H1 (cell line): Measurements from ENCODE around the gene SENP6. TPM values are rescaled to one million over a fixed set of nuclear protein-coding genes. Genes with fewer than 3 reads are reported as not detected.

Source experiments
- CTCF ChIA-PET: fragments of 300-600 bp; sonication (Branson Sonifier 250); formaldehyde crosslinking; loops from one replicate; lab custom pipeline; 2021; ENCODE audit not compliant: partially characterized antibody; lab: Charles Lee
- POLR2A ChIA-PET: fragments of 300-600 bp; sonication (Branson Sonifier 250); formaldehyde crosslinking; loops from one replicate; lab custom pipeline; 2021; ENCODE audit warnings: inconsistent platforms; ENCODE audit not compliant: partially characterized antibody; lab: Charles Lee
- DNase-seq, 2 experiments: peaks; one replicate each; pipeline versions ENCODE4 v3.0.0 to v3.0.0-alpha.2; 2010 to 2022; ENCODE audit warnings: low spot score in 2 of 2, low read depth in 1 of 2, mixed read lengths in 1 of 2
- FAIRE-seq: peaks from 2 replicates; lab custom pipeline; 2011; peaks lifted over from hg19 to GRCh38; lab: Jason Lieb, UNC
- H2AFZ ChIP-seq: 2 replicates; pipeline ENCODE4 v1.8.1; 2012; ENCODE audit warnings: low read length, inconsistent platforms
- H2AK5ac ChIP-seq: 2 replicates; pipeline ENCODE4 v1.6.1; 2013; ENCODE audit warnings: low read depth, low read length
- H2BK120ac ChIP-seq: replicated peaks from 2 replicates; pipeline ENCODE3; 2013; ENCODE audit warnings: low read depth, low read length, inconsistent platforms
- H2BK12ac ChIP-seq: 2 replicates; pipeline ENCODE4 v1.6.1; 2013; ENCODE audit warnings: low read depth, low read length
- H2BK15ac ChIP-seq: 2 replicates; pipeline ENCODE4 v1.6.1; 2013; ENCODE audit warnings: low read length
- H2BK20ac ChIP-seq: 2 replicates; pipeline ENCODE4 v1.6.1; 2013; ENCODE audit warnings: low read length
- H2BK5ac ChIP-seq: 2 replicates; pipeline ENCODE4 v1.6.1; 2013; ENCODE audit warnings: low read depth, low read length
- H3K14ac ChIP-seq: 2 replicates; pipeline ENCODE4 v1.6.1; 2013; ENCODE audit warnings: inconsistent platforms; ENCODE audit not compliant: insufficient read length
- H3K18ac ChIP-seq: 2 replicates; pipeline ENCODE4 v1.6.1; 2013; ENCODE audit warnings: low read length; ENCODE audit errors: extremely low read depth
- H3K23ac ChIP-seq: 2 replicates; pipeline ENCODE4 v1.6.1; 2013; ENCODE audit warnings: inconsistent platforms; ENCODE audit not compliant: insufficient read length
- H3K23me2 ChIP-seq: 2 replicates; pipeline ENCODE4 v1.6.1; 2013; ENCODE audit warnings: low read depth, low read length
- H3K27ac ChIP-seq: 2 replicates; pipeline ENCODE4 v1.6.1; 2011; ENCODE audit warnings: low read depth, low read length, inconsistent platforms
- H3K27me3 ChIP-seq, 4 experiments: replicated peaks in 1 of 4; 1 replicate in 1 of 4; 2 replicates in 3 of 4; pipeline versions ENCODE4 v1.6.1 to v1.8.1; 2011 to 2013; ENCODE audit warnings: low read length in 3 of 4, mild to moderate bottlenecking in 3 of 4, inconsistent platforms in 2 of 4, mixed read lengths in 2 of 4, moderate library complexity in 1 of 4; ENCODE audit not compliant: control insufficient read depth in 3 of 4, insufficient read depth in 3 of 4; ENCODE audit errors: extremely low read depth in 1 of 4
- H3K36me3 ChIP-seq, 4 experiments: 2 replicates each; pipeline versions ENCODE4 v1.6.1 to v1.8.1; 2011 to 2013; ENCODE audit warnings: mild to moderate bottlenecking in 4 of 4, low read length in 3 of 4, moderate library complexity in 2 of 4, control low read depth in 1 of 4, inconsistent platforms in 1 of 4; ENCODE audit not compliant: insufficient read depth in 4 of 4, control insufficient read depth in 2 of 4
- H3K4ac ChIP-seq: replicated peaks from 2 replicates; pipeline ENCODE3; 2013; ENCODE audit warnings: low read length, low read depth, mixed read lengths, inconsistent platforms; ENCODE audit not compliant: insufficient read length
- H3K4me1 ChIP-seq, 4 experiments: replicated peaks in 1 of 4; 1 replicate in 1 of 4; 2 replicates in 3 of 4; pipeline versions ENCODE4 v1.6.1 to v1.8.1; 2011 to 2013; ENCODE audit warnings: low read length in 3 of 4, inconsistent platforms in 2 of 4, mixed read lengths in 1 of 4; ENCODE audit not compliant: insufficient read depth in 4 of 4, control insufficient read depth in 3 of 4
- H3K4me2 ChIP-seq, 2 experiments: 2 replicates each; pipeline versions ENCODE4 v1.6.1 to v1.8.1; 2011 to 2013; ENCODE audit warnings: low read depth in 2 of 2, low read length in 2 of 2, control low read depth in 1 of 2, inconsistent platforms in 1 of 2, mild to moderate bottlenecking in 1 of 2; ENCODE audit not compliant: insufficient read depth in 1 of 2
- H3K4me3 ChIP-seq, 4 experiments: fragments of 200-600, 300-600 bp in 1 of 4; sonication (generic), shearing (Covaris generic), sonication (Bioruptor Twin) in 1 of 4; 2 replicates each; pipeline versions ENCODE4 v1.5.1 to v1.8.1; 2011 to 2016; ENCODE audit warnings: low read length in 4 of 4, low read depth in 3 of 4, control low read depth in 2 of 4, inconsistent platforms in 2 of 4, mild to moderate bottlenecking in 2 of 4, mixed read lengths in 1 of 4, moderate library complexity in 1 of 4; ENCODE audit not compliant: insufficient read depth in 2 of 4; ENCODE audit errors: extremely low read depth in 1 of 4
- H3K56ac ChIP-seq: replicated peaks from 2 replicates; pipeline ENCODE3; 2013; ENCODE audit warnings: low read depth, mild to moderate bottlenecking, mixed read lengths, low read length, inconsistent platforms; ENCODE audit not compliant: insufficient read length
- H3K79me1 ChIP-seq: 2 replicates; pipeline ENCODE4 v1.6.1; 2013; ENCODE audit warnings: low read depth, low read length, control low read depth
- H3K79me2 ChIP-seq, 2 experiments: 2 replicates each; pipeline versions ENCODE4 v1.6.1 to v1.8.1; 2012 to 2013; ENCODE audit warnings: low read length in 2 of 2, mild to moderate bottlenecking in 2 of 2, inconsistent platforms in 1 of 2; ENCODE audit not compliant: insufficient read depth in 2 of 2, control insufficient read depth in 1 of 2
- H3K9ac ChIP-seq, 4 experiments: replicated peaks in 1 of 4; 1 replicate in 1 of 4; 2 replicates in 3 of 4; pipeline versions ENCODE4 v1.6.1 to v1.8.1; 2011 to 2013; ENCODE audit warnings: low read depth in 3 of 4, low read length in 3 of 4, control low read depth in 2 of 4, mild to moderate bottlenecking in 2 of 4, moderate library complexity in 2 of 4, inconsistent platforms in 1 of 4; ENCODE audit errors: extremely low read depth in 1 of 4
- H3K9me3 ChIP-seq, 2 experiments: 2 replicates each; pipeline versions ENCODE4 v1.6.1 to v1.8.1; 2012 to 2013; ENCODE audit warnings: mild to moderate bottlenecking in 2 of 2, moderate library complexity in 2 of 2, control low read depth in 1 of 2, inconsistent platforms in 1 of 2, low read depth in 1 of 2, low read length in 1 of 2, mixed read lengths in 1 of 2; ENCODE audit not compliant: insufficient read depth in 2 of 2
- H4K20me1 ChIP-seq, 2 experiments: replicated peaks in 1 of 2; 2 replicates each; pipeline versions ENCODE3 to v1.8.1; 2011 to 2013; ENCODE audit warnings: inconsistent platforms in 2 of 2, low read length in 2 of 2, mild to moderate bottlenecking in 1 of 2; ENCODE audit not compliant: insufficient read depth in 2 of 2, control insufficient read depth in 1 of 2
- H4K5ac ChIP-seq: 2 replicates; pipeline ENCODE4 v1.6.1; 2013; ENCODE audit warnings: low read length, low read depth, mixed read lengths, inconsistent platforms; ENCODE audit not compliant: insufficient read length
- H4K8ac ChIP-seq: 2 replicates; pipeline ENCODE4 v1.8.0; 2013; ENCODE audit warnings: mild to moderate bottlenecking, moderate library complexity, low read length, inconsistent platforms; ENCODE audit not compliant: insufficient read depth; ENCODE audit errors: extremely low read depth
- H4K91ac ChIP-seq: replicated peaks from 2 replicates; pipeline ENCODE3; 2013; ENCODE audit warnings: low read length, mixed read lengths, inconsistent platforms; ENCODE audit not compliant: insufficient read length
- BCL11A ChIP-seq, 2 experiments: IDR thresholded peaks; one replicate each; pipeline ENCODE4 v1.6.1; 2011; ENCODE audit warnings: low read depth in 2 of 2, low read length in 2 of 2, mild to moderate bottlenecking in 2 of 2
- BRCA1 ChIP-seq: IDR thresholded peaks from 2 replicates; pipeline ENCODE4 v1.6.1; 2012; ENCODE audit warnings: low read depth, low read length, improper control_type of control experiment
- CEBPB ChIP-seq: IDR thresholded peaks from 2 replicates; pipeline ENCODE4 v1.6.1; 2012; ENCODE audit warnings: low read depth, low read length
- CREB1 ChIP-seq: IDR thresholded peaks from 2 replicates; pipeline ENCODE4 v1.6.1; 2012; ENCODE audit warnings: inconsistent platforms
- HDAC2 ChIP-seq, 2 experiments: fragments of 300-600 bp in 1 of 2; sonication (generic) in 1 of 2; IDR thresholded peaks; 2 replicates each; pipeline ENCODE4 v1.6.1; 2011 to 2012; ENCODE audit warnings: low read depth in 2 of 2, low read length in 2 of 2, mild to moderate bottlenecking in 2 of 2, moderate library complexity in 2 of 2, borderline replicate concordance in 1 of 2, inconsistent platforms in 1 of 2
- NANOG ChIP-seq: IDR thresholded peaks from 2 replicates; pipeline ENCODE4 v1.6.1; 2011; ENCODE audit warnings: low read length, low read depth, mild to moderate bottlenecking, inconsistent platforms; ENCODE audit not compliant: insufficient read depth, poor library complexity, severe bottlenecking
- NRF1 ChIP-seq: IDR thresholded peaks from 2 replicates; pipeline ENCODE4 v1.6.1; 2011; ENCODE audit warnings: mild to moderate bottlenecking, low read depth, low read length, improper control_type of control experiment
- PHF8 ChIP-seq: fragments of 200-600 bp; sonication (generic); conservative IDR thresholded peaks from 2 replicates; pipeline ENCODE4 v1.7.1; 2012; ENCODE audit warnings: low read depth, mild to moderate bottlenecking, inconsistent platforms, low read length, moderate library complexity
- POLR2AphosphoS5 ChIP-seq: IDR thresholded peaks from 2 replicates; pipeline ENCODE4 v1.6.1; 2011; ENCODE audit warnings: low read depth, low read length
- POU5F1 ChIP-seq: IDR thresholded peaks from 2 replicates; pipeline ENCODE4 v1.6.1; 2011; ENCODE audit warnings: low read depth, mild to moderate bottlenecking, low read length, moderate library complexity
- SP4 ChIP-seq: IDR thresholded peaks from 2 replicates; pipeline ENCODE4 v1.6.1; 2012; ENCODE audit warnings: low read length, inconsistent platforms
- TEAD4 ChIP-seq: IDR thresholded peaks from 2 replicates; pipeline ENCODE4 v1.6.1; 2012; ENCODE audit warnings: low read depth, low read length, inconsistent platforms, mixed read lengths
- WGBS, 2 experiments: shearing (Covaris generic) in 1 of 2; methylation state at CpG; one replicate each; pipeline versions ENCODE4 v1.1.6 to v1.1.7; 2013 to 2015; ENCODE audit warnings: low lambda C conversion rate in 2 of 2, mixed read lengths in 2 of 2, inconsistent platforms in 1 of 2, low coverage in 1 of 2, missing lambda C conversion rate in 1 of 2; ENCODE audit not compliant: insufficient replicate concordance in 2 of 2, insufficient coverage in 1 of 2, insufficient read length in 1 of 2; ENCODE audit errors: extremely low coverage in 1 of 2, missing lambda C conversion rate in 1 of 2; 5-methylcytosine and 5-hydroxymethylcytosine counted together
- polyA plus RNA-seq, 7 experiments: library from polyadenylated mRNA; depleted of rRNA in 3 of 7; stranded (reverse) in 5 of 7; unstranded in 2 of 7; fragments of >200 nt in 5 of 7; fragments of 200-250 nt in 2 of 7; gene quantifications; 1 replicate in 5 of 7; 2 replicates in 1 of 7; 4 replicates in 1 of 7; pipeline versions ENCODE4 v1.2.1 to v1.2.3, GENCODE V29; 2011 to 2013; ENCODE audit warnings: missing spikeins in 2 of 7, mixed read lengths in 2 of 7
- total RNA-seq: library from RNA; stranded (reverse); fragmentation: NEBNext Ultra II Directional; extraction: Animal tissue kit (Norgen Biotek cat#: 25700); gene quantifications from 2 replicates; pipeline ENCODE4 v1.2.1, GENCODE V29; 2021
- TF ChIP-seq, protein P1 (sequence below): IDR thresholded peaks from 2 replicates; pipeline ENCODE4 v1.6.1; 2011; ENCODE audit warnings: low read depth, mild to moderate bottlenecking, low read length; ENCODE audit not compliant: insufficient read depth

Gene SENP6
- total and polyA plus RNA-seq, 2 of the 8 experiments (the other 6 are each of a cell fraction or from before 2014, with no cell fraction given), result 13.8 to 103 TPM

- H3K4ac ChIP-seq, result no peak overlapping the region
- no peak overlapping the region for H2BK120ac ChIP-seq
- no peak overlapping the region for H2BK5ac ChIP-seq
- no peak overlapping the region for H2BK12ac ChIP-seq
- H3K27ac ChIP-seq, result no peak overlapping the region
- no peak overlapping the region for H4K91ac ChIP-seq
- no peaks in the 10 kb centered on the region for H3K79me1 ChIP-seq
- POLR2A ChIA-PET, result no interaction called here
- no peaks in the 10 kb centered on the region for H3K27me3 ChIP-seq
- H2AFZ ChIP-seq, result no peak overlapping the region
- no peak overlapping the region for H4K5ac ChIP-seq
- H3K23ac ChIP-seq, result no peak overlapping the region
- no peak overlapping the region for H3K56ac ChIP-seq
- 95% methylated on average over 1 of the region's 1 CpG; no CpG with 5 or more reads in 1 of the 2 experiments for WGBS, 2 experiments
- H3K18ac ChIP-seq, result no peak overlapping the region
- H4K8ac ChIP-seq, result no peak overlapping the region
- no peak overlapping the region for H2BK15ac ChIP-seq
- no peaks in the 10 kb centered on the region for H4K20me1 ChIP-seq
- no peak overlapping the region for H3K9ac ChIP-seq
- DNase-seq (no peak), FAIRE-seq (no peak)
- H3K36me3 ChIP-seq, result peaks cover 0 to 40% (median 7%) of the 10 kb centered on the region in 4 experiments; a peak in 4 of 8 replicates
- H3K23me2 ChIP-seq, result no peaks in the 10 kb centered on the region
- no peaks in the 10 kb centered on the region for H3K9me3 ChIP-seq
- no peak overlapping the region for H3K14ac ChIP-seq
- no peak overlapping the region for H3K4me3 ChIP-seq
- CTCF ChIA-PET, result no interaction called here
- no peak overlapping the region for H2AK5ac ChIP-seq
- H3K79me2 ChIP-seq, result no peaks in the 10 kb centered on the region
- H3K4me2 ChIP-seq, result no peak overlapping the region
- H3K4me1 ChIP-seq, result no peaks in the 10 kb centered on the region
- no peak overlapping the region for H2BK20ac ChIP-seq
- TF ChIP-seq HDAC2 (IDR thresholded peaks at IDR 0.05; ENCODE audit: borderline replicate concordance in 1 of 2, low read depth in 2 of 2, low read length in 2 of 2) (no peak), NANOG (no peak), NRF1 (no peak), CEBPB (no peak), POU5F1 (no peak), SP4 (no peak), PHF8 (no peak), CREB1 (no peak), BRCA1 (no peak), TEAD4 (no peak), POLR2AphosphoS5 (no peak), BCL11A (IDR thresholded peaks at IDR 0.05; ENCODE audit: low read depth in 2 of 2, low read length in 2 of 2) (no peak)
- TF ChIP-seq, protein P1, sequence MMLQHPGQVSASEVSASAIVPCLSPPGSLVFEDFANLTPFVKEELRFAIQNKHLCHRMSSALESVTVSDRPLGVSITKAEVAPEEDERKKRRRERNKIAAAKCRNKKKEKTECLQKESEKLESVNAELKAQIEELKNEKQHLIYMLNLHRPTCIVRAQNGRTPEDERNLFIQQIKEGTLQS, result no peak
These were observed 41.5 kb downstream of the SENP6 start for GRCh38 chr6:75643173-75643572.
